Stomach (tissue), 4 donors: ENCODE data around the gene IQCH.

Experiments used
- POLR2A ChIP-seq, 4 donors: fragments of 450-650 bp; IDR thresholded peaks; one replicate each; pipeline ENCODE4 v1.6.1; 2016; ENCODE audit warnings: antibody characterized with exemption in 4 of 4, control low read depth in 2 of 4, mild to moderate bottlenecking in 1 of 4, moderate library complexity in 1 of 4
- TF ChIP-seq, protein P1 (sequence below), 7 experiments: fragments of 450-650 bp in 4 of 7; fragments of 200-600 bp in 3 of 7; sonication (generic) in 3 of 7; IDR thresholded peaks; one replicate each; pipeline ENCODE4 v1.5.1; 2016 to 2019; ENCODE audit warnings: antibody characterized with exemption in 7 of 7, control low read depth in 2 of 7, mild to moderate bottlenecking in 1 of 7

DNA sequence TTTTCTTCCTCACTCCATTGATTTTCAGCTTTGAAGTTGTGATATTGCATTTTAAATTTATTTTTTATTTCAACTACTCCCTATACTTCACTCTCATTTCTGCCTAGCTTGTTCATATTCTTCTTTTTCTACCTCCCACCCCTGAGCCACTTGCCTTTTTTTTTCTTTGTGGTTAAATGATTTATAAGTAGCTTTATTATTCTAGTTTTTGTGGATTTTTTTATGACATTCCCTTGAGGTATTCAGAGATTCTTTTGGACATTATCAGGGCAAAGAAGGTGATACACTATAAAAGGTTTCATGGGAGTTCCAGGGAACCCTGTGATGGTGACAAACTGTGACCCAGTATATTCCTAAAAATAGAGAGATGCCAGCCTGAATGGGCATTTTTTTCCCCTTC lies 269.6 kb downstream of the IQCH start:
- TF ChIP-seq, protein P1, sequence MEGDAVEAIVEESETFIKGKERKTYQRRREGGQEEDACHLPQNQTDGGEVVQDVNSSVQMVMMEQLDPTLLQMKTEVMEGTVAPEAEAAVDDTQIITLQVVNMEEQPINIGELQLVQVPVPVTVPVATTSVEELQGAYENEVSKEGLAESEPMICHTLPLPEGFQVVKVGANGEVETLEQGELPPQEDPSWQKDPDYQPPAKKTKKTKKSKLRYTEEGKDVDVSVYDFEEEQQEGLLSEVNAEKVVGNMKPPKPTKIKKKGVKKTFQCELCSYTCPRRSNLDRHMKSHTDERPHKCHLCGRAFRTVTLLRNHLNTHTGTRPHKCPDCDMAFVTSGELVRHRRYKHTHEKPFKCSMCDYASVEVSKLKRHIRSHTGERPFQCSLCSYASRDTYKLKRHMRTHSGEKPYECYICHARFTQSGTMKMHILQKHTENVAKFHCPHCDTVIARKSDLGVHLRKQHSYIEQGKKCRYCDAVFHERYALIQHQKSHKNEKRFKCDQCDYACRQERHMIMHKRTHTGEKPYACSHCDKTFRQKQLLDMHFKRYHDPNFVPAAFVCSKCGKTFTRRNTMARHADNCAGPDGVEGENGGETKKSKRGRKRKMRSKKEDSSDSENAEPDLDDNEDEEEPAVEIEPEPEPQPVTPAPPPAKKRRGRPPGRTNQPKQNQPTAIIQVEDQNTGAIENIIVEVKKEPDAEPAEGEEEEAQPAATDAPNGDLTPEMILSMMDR (IDR thresholded peaks at IDR 0.05): no peak
- no peak for TF ChIP-seq POLR2A (IDR thresholded peaks at IDR 0.05)
